Measurements from ENCODE around the gene OR10AD1.
A peak's percentile ranks its signal among the peaks of the same experiment; 100 is the strongest.

OR10AD1 gene

DNA sequence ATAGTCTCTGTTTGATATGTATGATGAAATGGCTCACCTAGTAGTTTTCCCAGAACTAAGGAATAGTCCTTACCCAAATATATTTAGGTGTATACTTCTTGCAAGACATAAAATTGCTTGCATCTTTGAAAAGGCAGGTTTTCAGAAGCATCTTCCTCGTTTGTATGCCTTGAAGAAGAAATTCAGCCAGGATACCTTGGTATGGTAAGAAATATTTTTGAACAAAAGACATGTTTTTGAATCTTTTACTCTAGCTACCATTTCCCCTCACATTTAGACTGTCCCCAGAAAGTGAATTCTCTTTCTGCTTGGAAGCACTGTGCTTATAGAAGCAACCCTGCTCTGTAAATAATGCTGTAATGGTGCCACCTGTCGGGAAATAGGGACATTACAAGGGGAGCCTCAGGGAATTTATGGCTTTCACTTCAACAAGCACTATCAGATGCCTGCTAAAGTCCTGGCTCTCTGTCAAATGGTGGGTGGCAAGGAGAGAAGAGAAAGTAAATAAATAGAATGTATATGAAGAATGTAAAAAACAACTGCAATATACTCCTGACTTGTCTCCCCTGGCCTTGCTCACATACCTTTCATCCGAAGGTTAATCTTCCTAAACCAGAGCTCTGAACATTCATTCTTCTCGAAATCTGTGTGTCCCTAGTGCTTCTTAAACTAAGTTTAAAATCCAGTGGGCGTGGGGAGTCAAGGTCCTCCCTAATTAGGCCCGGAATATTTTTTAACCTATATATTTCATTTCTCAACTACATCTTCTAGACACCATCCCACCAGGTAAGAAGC, 13.6 kb downstream of the OR10AD1 start:
- DNase-seq, result peak; percentile 77 to 79

GRCh38 chr12:48187916-48188695, 15.0 kb downstream of the OR10AD1 start:
- no peak for DNase-seq

- DNase-seq, result no peak
Observed at GRCh38 chr12:48185181-48185919, 17.7 kb downstream of the OR10AD1 start.

DNA sequence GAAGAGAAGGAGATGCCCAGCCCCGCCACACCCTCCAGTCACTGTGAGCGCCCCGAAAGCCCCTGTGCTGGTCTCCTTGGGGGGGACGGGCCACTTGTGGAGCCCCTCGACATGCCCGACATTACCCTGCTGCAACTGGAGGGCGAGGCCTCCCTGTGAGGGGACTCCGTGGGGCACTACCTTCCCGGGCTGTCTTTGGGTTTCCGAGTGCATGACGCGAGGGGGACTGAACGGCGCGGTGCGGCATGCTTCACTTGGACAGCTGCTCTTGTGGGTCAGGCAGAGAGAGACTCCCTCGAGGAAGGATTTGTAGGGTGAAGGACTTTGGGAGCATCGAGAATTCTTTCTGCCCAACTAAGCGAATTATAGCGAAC, 18.6 kb downstream of the OR10AD1 start:
- no peak for DNase-seq

DNA sequence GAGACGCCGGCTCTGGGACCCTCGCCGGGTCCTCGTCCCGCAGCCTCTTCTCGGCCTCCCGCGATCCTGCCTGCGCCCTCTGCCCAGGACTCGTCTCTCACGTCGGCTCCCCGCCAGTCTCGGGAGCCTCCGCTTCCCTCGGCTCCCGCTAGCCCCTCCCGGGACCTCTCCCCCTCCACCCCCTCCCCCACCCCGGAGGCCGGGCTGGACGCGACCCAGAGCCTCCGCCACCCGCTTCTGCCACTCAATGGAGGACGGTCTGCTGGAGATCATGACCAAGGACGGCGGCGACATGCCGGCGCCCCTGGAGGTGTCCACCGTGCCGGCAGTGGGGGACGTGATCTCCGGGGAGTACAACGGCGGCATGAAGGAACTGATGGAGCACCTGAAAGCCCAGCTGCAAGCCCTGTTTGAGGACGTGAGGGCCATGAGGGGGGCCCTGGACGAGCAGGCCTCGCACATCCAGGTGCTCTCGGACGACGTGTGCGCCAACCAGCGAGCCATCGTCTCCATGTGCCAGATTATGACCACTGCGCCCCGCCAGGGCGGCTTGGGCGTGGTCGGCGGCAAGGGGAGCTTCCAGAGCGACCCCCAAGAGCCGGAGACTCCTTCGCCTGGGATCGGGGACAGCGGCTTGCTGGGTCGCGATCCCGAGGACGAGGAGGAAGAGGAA, 19.1 kb downstream of the OR10AD1 start:
- DNase-seq, result peak; percentile 27 to 28

GRCh38 chr12:48183091-48183875, 19.8 kb downstream of the OR10AD1 start, which contains the start of gene CCDC184:
Gene CCDC184 (plus strand): TSS chr12:48183644. CDS start chr12:48184123, 479 bp downstream.
- DNase-seq, result peak; percentile 70 to 74

DNA sequence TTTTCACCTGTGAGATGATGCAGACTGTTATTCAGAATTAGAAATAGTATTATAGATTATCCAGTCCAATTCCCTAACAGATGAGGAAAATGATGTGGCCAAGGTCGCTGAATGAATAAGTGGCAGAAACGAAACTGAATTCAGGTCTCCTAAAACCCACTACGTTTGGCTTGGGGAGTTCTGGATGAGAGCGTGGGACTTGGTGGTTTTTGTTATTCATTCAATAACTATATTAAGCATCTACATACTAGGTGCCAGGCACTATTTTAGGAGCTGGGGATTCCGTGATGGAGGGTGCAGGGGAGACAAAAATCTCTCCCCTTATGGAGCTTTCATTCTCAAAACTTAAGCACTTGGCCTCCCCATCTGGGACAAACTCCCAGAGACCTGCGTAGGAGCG, 20.5 kb downstream of the OR10AD1 start:
- DNase-seq, result no peak

- no peak for DNase-seq
Observed at GRCh38 chr12:48180857-48181495, 22.1 kb downstream of the OR10AD1 start.

DNA sequence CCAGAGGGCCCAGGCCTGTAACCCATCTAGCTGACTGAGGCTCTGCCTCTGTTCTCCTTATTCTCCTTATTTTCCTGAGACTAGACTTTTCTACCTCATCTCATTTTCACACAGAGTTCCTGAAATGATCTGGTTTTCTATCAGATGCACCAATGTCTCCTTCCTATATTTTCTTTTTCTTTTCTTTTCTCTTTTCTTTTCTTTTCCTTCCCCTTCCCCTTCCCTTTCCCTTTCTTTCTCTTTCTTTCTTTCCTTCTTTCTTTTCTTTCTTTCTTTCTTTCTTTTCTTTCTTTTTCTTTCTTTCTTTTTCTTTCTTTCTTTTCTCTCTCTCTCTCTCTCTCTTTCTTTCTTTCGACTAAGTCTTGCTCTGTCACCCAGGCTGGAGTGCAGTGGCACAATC, 22.7 kb downstream of the OR10AD1 start:
- no peak for DNase-seq

- DNase-seq, result no peak
Observed at GRCh38 chr12:48179466-48179865, 23.6 kb downstream of the OR10AD1 start.

GRCh38 chr12:48177982-48178381, 25.1 kb downstream of the OR10AD1 start:
- DNase-seq, result no peak

DNA sequence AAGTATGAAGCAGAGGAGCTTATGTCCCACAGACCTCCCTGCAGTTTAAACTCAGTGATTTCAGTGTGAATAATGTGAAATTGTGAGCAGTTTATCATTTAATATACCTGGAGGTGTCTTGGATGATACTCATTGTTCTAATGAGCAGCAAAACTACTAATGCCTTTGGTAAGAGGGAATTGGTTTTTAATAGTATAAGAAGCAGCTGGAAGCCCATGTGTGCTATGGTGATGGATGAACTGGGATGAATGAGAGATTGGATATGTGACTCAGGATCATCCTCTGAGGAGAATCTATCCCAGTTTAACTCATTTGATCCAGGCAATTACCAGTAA, 26.7 kb downstream of the OR10AD1 start:
- no peak for DNase-seq

GRCh38 chr12:48175613-48176416, 27.3 kb downstream of the OR10AD1 start:
- no peak for DNase-seq

DNA sequence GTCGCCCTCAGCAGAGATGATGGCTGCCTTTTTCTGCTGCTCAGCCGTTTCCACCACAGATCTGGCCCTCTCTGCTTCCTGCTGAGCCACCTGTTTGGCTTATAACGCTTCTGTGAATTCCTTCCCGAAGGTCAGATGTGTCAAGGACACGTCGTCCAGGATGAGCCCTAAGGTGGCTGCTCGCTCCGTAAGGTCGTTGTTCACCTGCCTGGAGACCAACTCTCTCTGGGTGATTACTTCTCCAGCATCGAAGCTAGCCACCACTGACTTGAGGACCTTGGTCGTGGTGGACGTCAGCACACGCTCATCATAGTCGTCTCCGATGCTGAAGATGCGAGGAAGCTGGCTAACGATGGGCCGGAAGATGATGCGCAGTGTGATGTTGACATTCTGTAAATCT, 34.1 kb downstream of the OR10AD1 start:
- DNase-seq, result no peak

GRCh38 chr12:48165089-48165981, 37.8 kb downstream of the OR10AD1 start:
- peak in 1 of 2 experiments; percentile 40 for DNase-seq

DNA sequence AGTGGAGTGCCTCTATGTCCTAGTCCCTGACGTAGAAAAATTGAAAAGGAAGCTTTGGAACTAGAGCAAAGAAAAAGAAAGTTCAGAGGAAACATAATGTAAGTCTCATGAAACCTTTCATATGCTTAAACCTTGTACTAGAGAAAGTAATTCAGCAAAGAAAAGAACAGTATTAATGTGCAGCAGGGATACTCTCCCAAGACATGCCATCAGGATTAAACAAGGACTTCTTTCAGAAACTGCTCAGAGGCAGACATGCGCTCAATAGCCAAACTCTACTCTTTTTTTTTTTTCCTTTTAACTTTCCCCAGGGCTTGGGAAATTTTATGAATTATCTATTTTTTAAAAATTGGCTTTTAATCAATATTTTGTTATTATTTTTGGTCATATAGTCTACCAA, 38.6 kb downstream of the OR10AD1 start:
- no peak for DNase-seq

- no peak for DNase-seq
Observed at GRCh38 chr12:48163150-48163747, 39.8 kb downstream of the OR10AD1 start.

GRCh38 chr12:48160807-48161206, 42.3 kb downstream of the OR10AD1 start:
- DNase-seq, result no peak

DNA sequence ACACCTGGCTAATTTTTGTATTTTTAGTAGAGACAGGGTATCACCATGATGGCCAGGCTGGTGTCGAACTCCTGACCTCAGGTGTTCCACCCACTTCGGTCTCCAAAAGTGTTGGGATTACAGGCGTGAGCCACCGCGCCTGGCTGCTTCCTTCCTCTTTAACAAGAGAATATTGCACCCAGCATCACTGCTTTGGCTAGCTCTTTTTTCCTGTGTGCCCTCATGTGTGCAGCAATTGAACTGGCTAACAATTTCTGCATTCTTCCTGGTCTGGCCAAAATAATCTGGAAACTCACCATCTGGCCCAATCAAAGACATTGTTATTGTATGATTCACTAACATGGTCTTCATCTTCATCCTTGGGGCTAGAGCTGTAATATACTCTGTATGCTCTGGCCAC, 43.0 kb downstream of the OR10AD1 start:
- DNase-seq, result no peak

All from activated CD4-positive, alpha-beta T cell treated with anti-CD3 and anti-CD28 coated beads, Interleukin-2, amount 50 U/mL, for 48 hours (primary cell).